PC-9 (cell line): ENCODE results near the gene ETS1. TPM values are rescaled to one million over a fixed set of nuclear protein-coding genes. Genes with fewer than 3 reads are reported as not detected.

Source experiments
- BruUV-seq: library from RNA; stranded (reverse); fragments of 400-500 nt; replicated peaks from 2 replicates; lab custom pipeline; 2021; lab: Mats Ljungman, UMichigan
- CTCF ChIA-PET: fragments of 300-600 bp; sonication (Branson Sonifier 250); formaldehyde crosslinking; loops from one replicate; lab custom pipeline; 2022; ENCODE audit warnings: antibody characterized with exemption; lab: Charles Lee
- POLR2A ChIA-PET: fragments of 300-600 bp; sonication (Branson Sonifier 250); formaldehyde crosslinking; loops from one replicate; lab custom pipeline; 2022; ENCODE audit warnings: antibody characterized with exemption; ENCODE audit not compliant: unreplicated experiment; lab: Charles Lee
- DNase-seq, 2 experiments: peaks; one replicate each; pipeline versions ENCODE4 v3.0.0 to v3.0.0-alpha.2; 2015 to 2022; ENCODE audit warnings: mixed read lengths in 1 of 2
- H2AFZ ChIP-seq: fragments of 200-600 bp; sonication (generic); 2 replicates; pipeline ENCODE4 v1.8.1; 2017; ENCODE audit warnings: antibody characterized with exemption
- H3F3A ChIP-seq: fragments of 200-600 bp; sonication (generic); 2 replicates; pipeline ENCODE4 v1.8.1; 2017; ENCODE audit warnings: antibody characterized with exemption, mild to moderate bottlenecking, low read depth; ENCODE audit not compliant: insufficient read depth
- H3K27ac ChIP-seq: fragments of 200-600 bp; sonication (generic); 2 replicates; pipeline ENCODE4 v1.6.1; 2016; ENCODE audit warnings: mixed run types
- H3K27me3 ChIP-seq: fragments of 200-600 bp; sonication (generic); 2 replicates; pipeline ENCODE4 v1.6.1; 2016; ENCODE audit warnings: low read depth, mixed run types; ENCODE audit not compliant: insufficient read depth
- H3K36me3 ChIP-seq: fragments of 200-600 bp; sonication (generic); 2 replicates; pipeline ENCODE4 v1.6.1; 2016; ENCODE audit warnings: low read depth, mixed run types
- H3K4me1 ChIP-seq: fragments of 200-600 bp; sonication (generic); replicated peaks from 2 replicates; pipeline ENCODE4 v1.6.1; 2016; ENCODE audit warnings: mixed run types; ENCODE audit not compliant: insufficient read depth
- H3K4me2 ChIP-seq: fragments of 200-600 bp; sonication (generic); 2 replicates; pipeline ENCODE4 v1.6.1; 2017; ENCODE audit warnings: mixed run types
- H3K4me3 ChIP-seq: fragments of 200-600 bp; sonication (generic); 2 replicates; pipeline ENCODE4 v1.6.1; 2016; ENCODE audit warnings: mixed run types
- H3K79me2 ChIP-seq: fragments of 200-600 bp; sonication (generic); 2 replicates; pipeline ENCODE4 v1.6.1; 2017; ENCODE audit warnings: low read depth, mixed run types
- H3K9me2 ChIP-seq: fragments of 200-600 bp; sonication (generic); 2 replicates; pipeline ENCODE4 v1.8.1; 2017; ENCODE audit warnings: mild to moderate bottlenecking; ENCODE audit not compliant: insufficient read depth
- H3K9me3 ChIP-seq: fragments of 200-600 bp; sonication (generic); 2 replicates; pipeline ENCODE4 v1.8.1; 2016; ENCODE audit warnings: low read depth; ENCODE audit not compliant: insufficient read depth
- H4K20me1 ChIP-seq: fragments of 200-600 bp; sonication (generic); 2 replicates; pipeline ENCODE4 v1.8.1; 2017; ENCODE audit not compliant: insufficient read depth
- CTCF ChIP-seq: fragments of 200-600 bp; sonication (generic); conservative IDR thresholded peaks from 2 replicates; pipeline ENCODE4 v1.6.1; 2017; ENCODE audit warnings: mixed run types, antibody characterized with exemption, mild to moderate bottlenecking, moderate library complexity
- EZH2 ChIP-seq: fragments of 200-600 bp; sonication (generic); IDR thresholded peaks from 2 replicates; pipeline ENCODE4 v1.8.0; 2017; ENCODE audit warnings: antibody characterized with exemption, low read depth
- intact Hi-C: fragments of 100-400 bp; cut with micrococcal nuclease; formaldehyde crosslinking; loops from one replicate; pipeline ENCODE4 v1.10.0; 2022; ENCODE audit not compliant: unreplicated experiment
- total RNA-seq: library from RNA; stranded (reverse); gene quantifications from 2 replicates; pipeline ENCODE4 v1.2.3, GENCODE V29; 2021

Gene ETS1
- total RNA-seq, 1 experiment from 2014 or later: 23.3 TPM

- H3K9me2 ChIP-seq: no peaks in the 10 kb centered on the region
- H4K20me1 ChIP-seq: no peaks in the 10 kb centered on the region
- no TSS peak for BruUV-seq
- no peak overlapping the region for H3K4me2 ChIP-seq
- no peaks in the 10 kb centered on the region for H3K9me3 ChIP-seq
- TF ChIP-seq EZH2 (no peak), CTCF (no peak)
- no peak overlapping the region for H3K4me3 ChIP-seq
- ChIA-PET CTCF (interaction anchor here (0.6 kb wide), 1 partner anchor 340 kb away, joined by 3 read pairs; no protein-coding TSS in a partner anchor), POLR2A (no interaction called here)
- peaks cover 48% of the 10 kb centered on the region for H3K4me1 ChIP-seq
- peaks cover 22% of the 10 kb centered on the region for H3F3A ChIP-seq
- peaks cover 16% of the 10 kb centered on the region for H3K36me3 ChIP-seq
- peaks cover 45% of the 10 kb centered on the region for H3K79me2 ChIP-seq
- H3K27ac ChIP-seq: no peak overlapping the region
- DNase-seq: no peak
- intact Hi-C loops: loop anchor here (10.0 kb wide), 1 partner anchor 223 kb away; no protein-coding TSS in a partner anchor
- no peak overlapping the region for H2AFZ ChIP-seq
- H3K27me3 ChIP-seq: no peaks in the 10 kb centered on the region
Observed at GRCh38 chr11:128491195-128491936, 96.0 kb downstream of the ETS1 start.

DNA sequence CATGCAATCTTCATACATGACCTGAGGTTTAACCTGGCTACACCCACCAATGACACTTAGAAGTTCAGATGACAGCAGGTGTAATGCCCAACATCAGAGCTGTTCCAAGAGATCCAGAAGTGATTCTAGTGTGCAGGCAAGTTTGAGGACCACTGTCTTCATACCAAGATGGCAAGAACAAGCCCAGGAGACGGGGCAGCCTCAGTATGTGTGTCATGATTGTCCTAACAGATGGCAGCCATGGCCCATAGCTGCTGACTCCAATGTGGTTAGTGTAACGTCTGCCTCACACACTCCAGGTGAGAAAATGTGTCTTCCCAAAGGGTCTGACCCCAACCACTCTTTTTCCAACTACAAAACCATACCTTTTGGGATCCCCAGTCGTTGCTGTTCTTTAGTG lies 97.3 kb downstream of the ETS1 start:
- H3K36me3 ChIP-seq: peaks cover 24% of the 10 kb centered on the region
- BruUV-seq: no TSS peak
- H3K9me3 ChIP-seq: no peaks in the 10 kb centered on the region
- intact Hi-C loops: loop anchor here (10.0 kb wide), 1 partner anchor 225 kb away; no protein-coding TSS in a partner anchor
- no peak overlapping the region for H3K27ac ChIP-seq
- peaks cover 35% of the 10 kb centered on the region for H3K4me1 ChIP-seq
- no peak overlapping the region for H2AFZ ChIP-seq
- TF ChIP-seq EZH2 (no peak), CTCF (no peak)
- POLR2A ChIA-PET: no interaction called here
- H3K27me3 ChIP-seq: no peaks in the 10 kb centered on the region
- H3K79me2 ChIP-seq: peaks cover 35% of the 10 kb centered on the region
- CTCF ChIA-PET: no interaction called here
- H3K4me3 ChIP-seq: no peak overlapping the region
- no peaks in the 10 kb centered on the region for H3K9me2 ChIP-seq
- no peak overlapping the region for H3K4me2 ChIP-seq
- H3F3A ChIP-seq: peaks cover 9% of the 10 kb centered on the region
- H4K20me1 ChIP-seq: no peaks in the 10 kb centered on the region
- no peak for DNase-seq

GRCh38 chr11:128488471-128488870 lies 98.9 kb downstream of the ETS1 start:
- H3K27ac ChIP-seq: no peak overlapping the region
- DNase-seq: no peak
- H3K36me3 ChIP-seq: peaks cover 24% of the 10 kb centered on the region
- H3K4me3 ChIP-seq: no peak overlapping the region
- BruUV-seq: no TSS peak
- CTCF ChIA-PET: no interaction called here
- H3K27me3 ChIP-seq: no peaks in the 10 kb centered on the region
- H2AFZ ChIP-seq: no peak overlapping the region
- TF ChIP-seq CTCF: no peak
- TF ChIP-seq EZH2: no peak
- peaks cover 20% of the 10 kb centered on the region for H3K79me2 ChIP-seq
- intact Hi-C loops: no loop called here
- H3F3A ChIP-seq: no peaks in the 10 kb centered on the region
- no peaks in the 10 kb centered on the region for H4K20me1 ChIP-seq
- no peak overlapping the region for H3K4me2 ChIP-seq
- no peaks in the 10 kb centered on the region for H3K9me2 ChIP-seq
- H3K9me3 ChIP-seq: no peaks in the 10 kb centered on the region
- POLR2A ChIA-PET: no interaction called here
- peaks cover 21% of the 10 kb centered on the region for H3K4me1 ChIP-seq
